GM23338 (cell line): ENCODE results near the gene C5orf22. TPM values are rescaled to one million over a fixed set of nuclear protein-coding genes. Genes with fewer than 3 reads are reported as not detected.
A peak's percentile ranks its signal among the peaks of the same experiment; 100 is the strongest.

Experiments
- ATAC-seq: fragments of 200-7000 bp; cut with Tn5 transposase; 3 replicates; pipeline ENCODE4 v1.9.1; 2020
- DNase-seq: peaks from one replicate; pipeline ENCODE4 v3.0.0-alpha.2; 2015; ENCODE audit warnings: low spot score
- H2AFZ ChIP-seq: fragments of 200-600 bp; sonication (generic); 2 replicates; pipeline ENCODE4 v1.8.0; 2016; ENCODE audit warnings: antibody characterized with exemption, mild to moderate bottlenecking, moderate library complexity
- H3F3A ChIP-seq: fragments of 200-600 bp; sonication (generic); replicated peaks from 2 replicates; pipeline ENCODE4 v1.8.0; 2017; ENCODE audit warnings: antibody characterized with exemption, mixed run types, low read depth
- H3K27ac ChIP-seq: fragments of 200-600 bp; sonication (generic); 2 replicates; pipeline ENCODE4 v1.6.1; 2016; ENCODE audit warnings: low read depth
- H3K27me3 ChIP-seq: fragments of 200-600 bp; sonication (generic); 2 replicates; pipeline ENCODE4 v1.8.0; 2016; ENCODE audit warnings: mild to moderate bottlenecking, mixed run types, moderate library complexity; ENCODE audit not compliant: insufficient read depth
- H3K36me3 ChIP-seq: fragments of 200-600 bp; sonication (generic); 2 replicates; pipeline ENCODE4 v1.8.0; 2016; ENCODE audit warnings: mild to moderate bottlenecking; ENCODE audit not compliant: insufficient read depth
- H3K4me1 ChIP-seq: fragments of 200-600 bp; sonication (generic); 2 replicates; pipeline ENCODE4 v1.8.0; 2016; ENCODE audit warnings: mild to moderate bottlenecking, moderate library complexity; ENCODE audit not compliant: insufficient read depth
- H3K4me2 ChIP-seq: fragments of 200-600 bp; sonication (generic); 2 replicates; pipeline ENCODE4 v1.7.1; 2017; ENCODE audit warnings: mixed run types
- H3K4me3 ChIP-seq: fragments of 200-600 bp; sonication (generic); 2 replicates; pipeline ENCODE4 v1.6.1; 2016; ENCODE audit warnings: mixed run types
- H3K79me2 ChIP-seq: fragments of 200-600 bp; sonication (generic); replicated peaks from 2 replicates; pipeline ENCODE4 v1.8.0; 2017; ENCODE audit warnings: mild to moderate bottlenecking; ENCODE audit not compliant: insufficient read depth
- H3K9me2 ChIP-seq: fragments of 200-600 bp; sonication (generic); 2 replicates; pipeline ENCODE4 v1.8.0; 2017; ENCODE audit not compliant: insufficient read depth
- H4K20me1 ChIP-seq: fragments of 200-600 bp; sonication (generic); replicated peaks from 2 replicates; pipeline ENCODE4 v1.8.0; 2017; ENCODE audit warnings: mild to moderate bottlenecking; ENCODE audit not compliant: insufficient read depth
- H3K27ac Mint-ChIP-seq: 2 replicates; pipeline ENCODE4 v1.8.0; 2020; ENCODE audit warnings: inconsistent platforms, mild to moderate bottlenecking, moderate library complexity, mixed read lengths
- H3K27me3 Mint-ChIP-seq: 3 replicates; pipeline ENCODE4 v1.8.0; 2022; ENCODE audit warnings: low read depth, mild to moderate bottlenecking, moderate library complexity, mixed read lengths, inconsistent platforms; ENCODE audit not compliant: insufficient read depth, poor library complexity
- H3K36me3 Mint-ChIP-seq: 3 replicates; pipeline ENCODE4 v1.8.0; 2021; ENCODE audit warnings: low read depth, mild to moderate bottlenecking, inconsistent platforms, moderate library complexity, mixed read lengths
- H3K4me1 Mint-ChIP-seq: 3 replicates; pipeline ENCODE4 v1.8.0; 2020; ENCODE audit warnings: mild to moderate bottlenecking, inconsistent platforms, mixed read lengths
- H3K4me3 Mint-ChIP-seq: 3 replicates; pipeline ENCODE4 v1.8.0; 2021; ENCODE audit warnings: moderate library complexity, mild to moderate bottlenecking, inconsistent platforms, mixed read lengths
- H3K9me3 Mint-ChIP-seq: 3 replicates; pipeline ENCODE4 v1.8.0; 2020; ENCODE audit warnings: moderate library complexity, mild to moderate bottlenecking, inconsistent platforms, mixed read lengths
- CREB1 ChIP-seq: fragments of 250-450 bp; sonication (Bioruptor Pico); IDR thresholded peaks from 2 replicates; pipeline ENCODE4 v1.5.0; 2020; ENCODE audit warnings: low read depth, mild to moderate bottlenecking, moderate library complexity
- CTCF ChIP-seq, 2 experiments: fragments of 200-600 bp in 1 of 2; sonication (generic) in 1 of 2; conservative IDR thresholded peaks; 2 replicates each; pipeline versions ENCODE4 v1.5.1 to v1.6.1; 2016 to 2017; ENCODE audit warnings: antibody characterized with exemption in 2 of 2, low read depth in 2 of 2, mild to moderate bottlenecking in 2 of 2, moderate library complexity in 1 of 2
- ETS1 ChIP-seq: IDR thresholded peaks from 2 replicates; pipeline ENCODE4 v1.6.1; 2016; ENCODE audit warnings: antibody characterized with exemption
- EZH2 ChIP-seq: fragments of 200-600 bp; sonication (generic); IDR thresholded peaks from one replicate; pipeline ENCODE4 v1.8.0; 2017; ENCODE audit warnings: antibody characterized with exemption, mild to moderate bottlenecking, low read depth; ENCODE audit not compliant: unreplicated experiment
- EZH2phosphoT487 ChIP-seq: fragments of 200-600 bp; sonication (generic); IDR thresholded peaks from one replicate; pipeline ENCODE4 v1.8.1; 2018; ENCODE audit warnings: antibody characterized with exemption; ENCODE audit not compliant: unreplicated experiment
- JUNB ChIP-seq: IDR thresholded peaks from one replicate; pipeline ENCODE4 v1.6.1; 2016; ENCODE audit warnings: antibody characterized with exemption; ENCODE audit not compliant: unreplicated experiment
- NANOG ChIP-seq: IDR thresholded peaks from 2 replicates; pipeline ENCODE4 v1.6.1; 2016; ENCODE audit warnings: antibody characterized with exemption, borderline replicate concordance
- POLR2AphosphoS5 ChIP-seq: IDR thresholded peaks from 2 replicates; pipeline ENCODE4 v1.6.1; 2016; ENCODE audit warnings: antibody characterized with exemption, low read depth
- REST ChIP-seq: IDR thresholded peaks from one replicate; pipeline ENCODE4 v1.6.1; 2018; ENCODE audit warnings: antibody characterized with exemption; ENCODE audit not compliant: unreplicated experiment
- STAT1 ChIP-seq: IDR thresholded peaks from one replicate; pipeline ENCODE4 v1.6.1; 2016; ENCODE audit warnings: antibody characterized with exemption; ENCODE audit not compliant: unreplicated experiment
- ZNF114 ChIP-seq: fragments of 250-450 bp; sonication (Bioruptor Pico); IDR thresholded peaks from 2 replicates; pipeline ENCODE4 v1.5.0; 2020; ENCODE audit warnings: mild to moderate bottlenecking, moderate library complexity
- ZNF331 ChIP-seq: fragments of 250-450 bp; sonication (Bioruptor Pico); IDR thresholded peaks from 2 replicates; pipeline ENCODE4 v1.5.0; 2020; ENCODE audit warnings: low read depth, mild to moderate bottlenecking, moderate library complexity
- long read RNA-seq: library from polyadenylated mRNA; unstranded; transcript quantifications from one replicate; pipeline ENCODE4 v2.0.0, GENCODE V29; 2020; ENCODE audit not compliant: unreplicated experiment
- polyA plus RNA-seq: library from polyadenylated mRNA; unstranded; fragments of >200 nt; fragmentation: Nextera tagmentation; extraction: Ambion mirVana; gene quantifications from 2 replicates; pipeline ENCODE4 v1.2.1, GENCODE V29; 2016
- total RNA-seq: library from RNA; depleted of rRNA; stranded (reverse); fragments of >200 nt; shearing (Covaris generic); gene quantifications from 2 replicates; pipeline ENCODE4 v1.2.3, GENCODE V29; 2014; rRNA removed
- TF ChIP-seq, protein P1 (sequence below): fragments of 250-450 bp; sonication (Bioruptor Pico); IDR thresholded peaks from 2 replicates; pipeline ENCODE4 v1.5.0; 2020; ENCODE audit warnings: mild to moderate bottlenecking, moderate library complexity

C5orf22 gene
- 26.8 and 30.9 TPM in 2 replicates for total RNA-seq
- polyA plus RNA-seq = 11.3 and 13.6 TPM in 2 replicates
- long read RNA-seq, partial matches to known transcripts = 0 of 7 reads
- long read RNA-seq, other reads (novel, unspliced or antisense) = 2 of 7 reads

DNA sequence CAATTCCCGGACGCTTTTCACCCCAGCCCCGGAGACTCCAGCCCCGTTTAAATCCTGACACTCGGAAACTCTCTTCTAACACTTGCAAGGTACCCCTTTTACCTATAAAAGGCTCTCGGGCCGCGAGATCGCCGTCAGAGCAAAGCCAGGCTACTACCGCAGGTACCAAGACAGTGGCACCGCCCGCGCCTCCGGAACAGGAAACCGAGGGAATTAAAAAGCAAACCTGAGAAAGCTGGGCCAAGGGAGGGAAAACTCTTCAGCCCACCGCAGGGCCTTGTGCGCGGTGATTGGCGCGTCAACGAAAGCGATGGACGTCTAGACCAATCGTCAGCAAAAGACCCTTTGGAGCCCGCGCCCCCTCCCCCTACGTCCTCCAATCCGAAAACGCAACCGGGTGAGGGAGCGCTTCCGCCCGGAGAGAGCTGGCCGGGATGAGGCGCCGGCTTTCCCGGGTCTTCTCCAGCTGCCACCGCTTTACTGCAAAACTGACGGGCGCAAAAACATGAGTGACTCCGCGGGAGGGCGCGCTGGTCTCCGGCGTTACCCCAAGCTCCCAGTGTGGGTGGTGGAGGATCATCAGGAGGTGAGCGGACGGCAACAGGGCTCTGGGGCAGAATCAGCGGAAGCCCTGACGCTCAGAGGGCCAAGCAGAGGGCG, at the start of gene C5orf22, which contains the start of gene DROSHA:
Gene C5orf22 (plus strand): TSS at position 414 of the 660 bp plus-strand sequence. CDS start 92 bp downstream, at position 506.
Gene DROSHA (minus strand): TSS at position 206 of the 660 bp plus-strand sequence. CDS start 3,034 bp downstream, outside the sequence.
- Histone ChIP-seq H2AFZ (peak within 1 kb of the TSS; percentile 87), H3K4me2 (peak within 1 kb of the TSS; percentile 98), H4K20me1 (no peaks in the 10 kb centered on the region; the same call in none of the 2 replicates), H3F3A (0 out of 2 replicates have a peak, but pooled peaks cover 3% of the 10 kb centered on the region), H3K27ac (peak within 1 kb of the TSS; percentile 94), H3K9me2 (no peaks in the 10 kb centered on the region), H3K27me3 (no peaks in the 10 kb centered on the region), H3K4me1 (peaks cover 12% of the 10 kb centered on the region; the same call in 1 of the 2 replicates), H3K4me3 (peak within 1 kb of the TSS; percentile 78), H3K79me2 (peaks cover 55% of the 10 kb centered on the region), H3K36me3 (peaks cover 31% of the 10 kb centered on the region)
- peak within 1 kb of the TSS; percentile 100 for H3K4me3 Mint-ChIP-seq
- peaks cover 19% of the 10 kb centered on the region for H3K4me1 Mint-ChIP-seq
- peaks cover 60% of the 10 kb centered on the region for H3K36me3 Mint-ChIP-seq
- ATAC-seq (peak; percentile 95), DNase-seq (peak; percentile 99)
- peak within 1 kb of the TSS; percentile 98 for H3K27ac Mint-ChIP-seq
- TF ChIP-seq, protein P1, sequence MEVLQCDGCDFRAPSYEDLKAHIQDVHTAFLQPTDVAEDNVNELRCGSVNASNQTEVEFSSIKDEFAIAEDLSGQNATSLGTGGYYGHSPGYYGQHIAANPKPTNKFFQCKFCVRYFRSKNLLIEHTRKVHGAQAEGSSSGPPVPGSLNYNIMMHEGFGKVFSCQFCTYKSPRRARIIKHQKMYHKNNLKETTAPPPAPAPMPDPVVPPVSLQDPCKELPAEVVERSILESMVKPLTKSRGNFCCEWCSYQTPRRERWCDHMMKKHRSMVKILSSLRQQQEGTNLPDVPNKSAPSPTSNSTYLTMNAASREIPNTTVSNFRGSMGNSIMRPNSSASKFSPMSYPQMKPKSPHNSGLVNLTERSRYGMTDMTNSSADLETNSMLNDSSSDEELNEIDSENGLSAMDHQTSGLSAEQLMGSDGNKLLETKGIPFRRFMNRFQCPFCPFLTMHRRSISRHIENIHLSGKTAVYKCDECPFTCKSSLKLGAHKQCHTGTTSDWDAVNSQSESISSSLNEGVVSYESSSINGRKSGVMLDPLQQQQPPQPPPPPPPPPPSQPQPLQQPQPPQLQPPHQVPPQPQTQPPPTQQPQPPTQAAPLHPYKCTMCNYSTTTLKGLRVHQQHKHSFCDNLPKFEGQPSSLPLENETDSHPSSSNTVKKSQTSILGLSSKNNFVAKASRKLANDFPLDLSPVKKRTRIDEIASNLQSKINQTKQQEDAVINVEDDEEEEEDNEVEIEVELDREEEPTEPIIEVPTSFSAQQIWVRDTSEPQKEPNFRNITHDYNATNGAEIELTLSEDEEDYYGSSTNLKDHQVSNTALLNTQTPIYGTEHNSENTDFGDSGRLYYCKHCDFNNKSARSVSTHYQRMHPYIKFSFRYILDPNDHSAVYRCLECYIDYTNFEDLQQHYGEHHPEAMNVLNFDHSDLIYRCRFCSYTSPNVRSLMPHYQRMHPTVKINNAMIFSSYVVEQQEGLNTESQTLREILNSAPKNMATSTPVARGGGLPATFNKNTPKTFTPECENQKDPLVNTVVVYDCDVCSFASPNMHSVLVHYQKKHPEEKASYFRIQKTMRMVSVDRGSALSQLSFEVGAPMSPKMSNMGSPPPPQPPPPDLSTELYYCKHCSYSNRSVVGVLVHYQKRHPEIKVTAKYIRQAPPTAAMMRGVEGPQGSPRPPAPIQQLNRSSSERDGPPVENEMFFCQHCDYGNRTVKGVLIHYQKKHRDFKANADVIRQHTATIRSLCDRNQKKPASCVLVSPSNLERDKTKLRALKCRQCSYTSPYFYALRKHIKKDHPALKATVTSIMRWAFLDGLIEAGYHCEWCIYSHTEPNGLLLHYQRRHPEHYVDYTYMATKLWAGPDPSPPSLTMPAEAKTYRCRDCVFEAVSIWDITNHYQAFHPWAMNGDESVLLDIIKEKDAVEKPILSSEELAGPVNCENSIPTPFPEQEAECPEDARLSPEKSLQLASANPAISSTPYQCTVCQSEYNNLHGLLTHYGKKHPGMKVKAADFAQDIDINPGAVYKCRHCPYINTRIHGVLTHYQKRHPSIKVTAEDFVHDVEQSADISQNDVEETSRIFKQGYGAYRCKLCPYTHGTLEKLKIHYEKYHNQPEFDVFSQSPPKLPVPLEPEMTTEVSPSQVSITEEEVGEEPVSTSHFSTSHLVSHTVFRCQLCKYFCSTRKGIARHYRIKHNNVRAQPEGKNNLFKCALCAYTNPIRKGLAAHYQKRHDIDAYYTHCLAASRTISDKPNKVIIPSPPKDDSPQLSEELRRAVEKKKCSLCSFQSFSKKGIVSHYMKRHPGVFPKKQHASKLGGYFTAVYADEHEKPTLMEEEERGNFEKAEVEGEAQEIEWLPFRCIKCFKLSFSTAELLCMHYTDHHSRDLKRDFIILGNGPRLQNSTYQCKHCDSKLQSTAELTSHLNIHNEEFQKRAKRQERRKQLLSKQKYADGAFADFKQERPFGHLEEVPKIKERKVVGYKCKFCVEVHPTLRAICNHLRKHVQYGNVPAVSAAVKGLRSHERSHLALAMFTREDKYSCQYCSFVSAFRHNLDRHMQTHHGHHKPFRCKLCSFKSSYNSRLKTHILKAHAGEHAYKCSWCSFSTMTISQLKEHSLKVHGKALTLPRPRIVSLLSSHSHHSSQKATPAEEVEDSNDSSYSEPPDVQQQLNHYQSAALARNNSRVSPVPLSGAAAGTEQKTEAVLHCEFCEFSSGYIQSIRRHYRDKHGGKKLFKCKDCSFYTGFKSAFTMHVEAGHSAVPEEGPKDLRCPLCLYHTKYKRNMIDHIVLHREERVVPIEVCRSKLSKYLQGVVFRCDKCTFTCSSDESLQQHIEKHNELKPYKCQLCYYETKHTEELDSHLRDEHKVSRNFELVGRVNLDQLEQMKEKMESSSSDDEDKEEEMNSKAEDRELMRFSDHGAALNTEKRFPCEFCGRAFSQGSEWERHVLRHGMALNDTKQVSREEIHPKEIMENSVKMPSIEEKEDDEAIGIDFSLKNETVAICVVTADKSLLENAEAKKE (CRISPR knock-in tag) = no peak
- peak; percentile 66 for TF ChIP-seq POLR2AphosphoS5
- TF ChIP-seq ZNF114 (CRISPR knock-in tag) = no peak
- peak; percentile 83 for TF ChIP-seq ETS1
- 0 out of 4 replicates have a peak, but pooled peaks of 1 of the 2 experiments have one; percentile 28 for TF ChIP-seq CTCF (conservative IDR thresholded peaks at IDR 0.05; ENCODE audit: low read depth in 2 of 2)
- TF ChIP-seq ZNF331 (CRISPR knock-in tag) = no peak
- TF ChIP-seq EZH2 = no peak
- no peak for TF ChIP-seq EZH2phosphoT487
- TF ChIP-seq REST = no peak
- no peak for TF ChIP-seq STAT1
- TF ChIP-seq JUNB = no peak
- TF ChIP-seq NANOG = no peak
- peak; percentile 74 for TF ChIP-seq CREB1 (CRISPR knock-in tag)
- H3K27me3 Mint-ChIP-seq = peaks cover 11% of the 10 kb centered on the region
- H3K9me3 Mint-ChIP-seq = no peaks in the 10 kb centered on the region
